Endothelial cell of umbilical vein (primary cell): ENCODE results near the gene SLC6A19. TPM values are rescaled to one million over a fixed set of nuclear protein-coding genes. Genes with fewer than 3 reads are reported as not detected.

ENCODE experiments used
- BruUV-seq: library from RNA; stranded (reverse); fragments of 400-500 nt; replicated peaks from 2 replicates; lab custom pipeline; 2021; lab: Mats Ljungman, UMichigan
- CTCF ChIA-PET: fragments of 300-600, 350-600 bp; sonication (Branson Sonifier 250); formaldehyde crosslinking; loops from one replicate; lab custom pipeline; 2021; ENCODE audit warnings: antibody characterized with exemption, inconsistent platforms; lab: Charles Lee
- POLR2A ChIA-PET: fragments of 300-600, 350-600 bp; sonication (Branson Sonifier 250); formaldehyde crosslinking; loops from one replicate; lab custom pipeline; 2021; ENCODE audit warnings: antibody characterized with exemption, inconsistent platforms; lab: Charles Lee
- DNase-seq: peaks from one replicate; pipeline ENCODE4 v3.0.0-alpha.2; 2011; ENCODE audit warnings: low read depth, low spot score
- FAIRE-seq: peaks from 2 replicates; lab custom pipeline; 2011; peaks lifted over from hg19 to GRCh38; lab: Jason Lieb, UNC
- H2AFZ ChIP-seq: 2 replicates; pipeline ENCODE4 v1.6.0; 2012; ENCODE audit warnings: low read depth, low read length, control low read depth, inconsistent platforms
- H3K27ac ChIP-seq: 2 replicates; pipeline ENCODE4 v1.5.1; 2011; ENCODE audit warnings: low read depth, mild to moderate bottlenecking, control low read depth, low read length, moderate library complexity; ENCODE audit not compliant: insufficient read depth
- H3K27me3 ChIP-seq, 2 experiments: 2 replicates each; pipeline versions ENCODE4 v1.6.0 to v1.6.1; 2011; ENCODE audit warnings: low read length in 2 of 2, mixed read lengths in 1 of 2; ENCODE audit not compliant: control insufficient read depth in 2 of 2, insufficient read depth in 2 of 2
- H3K36me3 ChIP-seq, 2 experiments: 2 replicates in 1 of 2; 3 replicates in 1 of 2; pipeline ENCODE4 v1.5.1; 2011; ENCODE audit warnings: low read length in 2 of 2, mild to moderate bottlenecking in 1 of 2, moderate library complexity in 1 of 2; ENCODE audit not compliant: control insufficient read depth in 2 of 2, insufficient read depth in 2 of 2; ENCODE audit errors: extremely low read depth in 1 of 2
- H3K4me1 ChIP-seq: 3 replicates; pipeline ENCODE4 v1.5.1; 2011; ENCODE audit warnings: mild to moderate bottlenecking, low read length; ENCODE audit not compliant: control insufficient read depth, insufficient read depth; ENCODE audit errors: extremely low read depth
- H3K4me2 ChIP-seq: 2 replicates; pipeline ENCODE4 v1.6.1; 2011; ENCODE audit warnings: low read length, control low read depth, mixed read lengths; ENCODE audit not compliant: insufficient read depth
- H3K4me3 ChIP-seq, 3 experiments: fragments of 200-600 bp in 1 of 3; sonication (generic), shearing (Covaris generic) in 1 of 3; replicated peaks in 1 of 3; 2 replicates each; pipeline ENCODE4 v1.5.1; 2011 to 2016; ENCODE audit warnings: control low read depth in 3 of 3, low read length in 3 of 3, mild to moderate bottlenecking in 2 of 3, inconsistent platforms in 1 of 3, low read depth in 1 of 3, moderate library complexity in 1 of 3; ENCODE audit not compliant: insufficient read depth in 1 of 3
- H3K79me2 ChIP-seq: 2 replicates; pipeline ENCODE4 v1.6.0; 2012; ENCODE audit warnings: low read length, inconsistent platforms; ENCODE audit not compliant: control insufficient read depth, insufficient read depth
- H3K9ac ChIP-seq: replicated peaks from 2 replicates; pipeline ENCODE3; 2011; ENCODE audit warnings: low read length, control low read depth; ENCODE audit not compliant: insufficient read depth; ENCODE audit errors: extremely low read depth
- H3K9me1 ChIP-seq: replicated peaks from 3 replicates; pipeline ENCODE4 v1.6.0; 2011; ENCODE audit warnings: mild to moderate bottlenecking, low read length; ENCODE audit not compliant: control insufficient read depth, insufficient read depth; ENCODE audit errors: extremely low read depth
- H3K9me3 ChIP-seq: replicated peaks from 2 replicates; pipeline ENCODE4 v1.5.1; 2012; ENCODE audit warnings: low read length, inconsistent platforms; ENCODE audit not compliant: control insufficient read depth, insufficient read depth
- H4K20me1 ChIP-seq: replicated peaks from 2 replicates; pipeline ENCODE3; 2011; ENCODE audit warnings: mild to moderate bottlenecking, low read length; ENCODE audit not compliant: control insufficient read depth, insufficient read depth; ENCODE audit errors: extremely low read depth
- CTCF ChIP-seq, 2 donors: IDR thresholded peaks; 1 replicate in 1 of 2; 2 replicates in 1 of 2; pipeline ENCODE4 v1.5.1; 2011; ENCODE audit warnings: low read length in 2 of 2, mild to moderate bottlenecking in 2 of 2, moderate library complexity in 2 of 2, control low read depth in 1 of 2, inconsistent platforms in 1 of 2, low read depth in 1 of 2; ENCODE audit not compliant: insufficient read depth in 1 of 2; ENCODE audit errors: extremely low read depth in 1 of 2
- EZH2 ChIP-seq: IDR thresholded peaks from 2 replicates; pipeline ENCODE4 v1.6.1; 2012; ENCODE audit warnings: borderline replicate concordance, low read depth, mild to moderate bottlenecking, moderate library complexity, low read length, inconsistent platforms; ENCODE audit not compliant: severe bottlenecking
- FOS ChIP-seq: IDR thresholded peaks from 2 replicates; pipeline ENCODE4 v1.6.1; 2011; ENCODE audit warnings: mild to moderate bottlenecking, low read length, moderate library complexity, borderline replicate concordance; ENCODE audit not compliant: insufficient read depth
- GATA2 ChIP-seq: IDR thresholded peaks from 2 replicates; pipeline ENCODE4 v1.7.0; 2011; ENCODE audit warnings: low read depth, mild to moderate bottlenecking, moderate library complexity, mixed read lengths, low read length; ENCODE audit not compliant: insufficient read length, insufficient read depth
- JUN ChIP-seq: IDR thresholded peaks from 2 replicates; pipeline ENCODE4 v1.6.1; 2011; ENCODE audit warnings: borderline replicate concordance, low read depth; ENCODE audit not compliant: insufficient read length, insufficient read depth
- MAX ChIP-seq: IDR thresholded peaks from 2 replicates; pipeline ENCODE4 v1.6.1; 2011; ENCODE audit not compliant: insufficient read depth, insufficient read length
- MYC ChIP-seq: IDR thresholded peaks from one replicate; pipeline ENCODE4 v1.6.1; 2011; ENCODE audit warnings: mild to moderate bottlenecking, low read depth, low read length
- POLR2A ChIP-seq: IDR thresholded peaks from 2 replicates; pipeline ENCODE4 v1.6.1; 2012; ENCODE audit warnings: low read depth, mild to moderate bottlenecking, control low read depth, low read length
- POLR2AphosphoS5 ChIP-seq: IDR thresholded peaks from 2 replicates; pipeline ENCODE4 v1.6.1; 2012; ENCODE audit warnings: low read depth, mild to moderate bottlenecking, control low read depth, low read length, moderate library complexity; ENCODE audit not compliant: insufficient read depth
- dilution Hi-C: fragments of 300-500 bp; cut with MboI; formaldehyde crosslinking; loops from one replicate; pipeline ENCODE4 v1.15.0; 2019; ENCODE audit warnings: low sequenced_read_pairs; ENCODE audit not compliant: extremely low pct_ligation_motif_present
- intact Hi-C: fragments of 100-400 bp; cut with micrococcal nuclease; formaldehyde crosslinking; loops from one replicate; pipeline ENCODE4 v1.10.0; 2022
- polyA plus RNA-seq, 4 experiments: library from polyadenylated mRNA; depleted of rRNA in 3 of 4; stranded (reverse) in 3 of 4; unstranded in 1 of 4; fragments of >200 nt; gene quantifications; 2 replicates each; pipeline versions ENCODE4 v1.2.1 to v1.2.3, GENCODE V29; 2011 to 2012; ENCODE audit warnings: missing spikeins in 1 of 4
- total RNA-seq: library from RNA; stranded (reverse); gene quantifications from 2 replicates; pipeline ENCODE4 v1.2.3, GENCODE V29; 2021

SLC6A19 gene
- total and polyA plus RNA-seq, 2 donors (not counting 3 experiments of a cell fraction or from before 2014, with no cell fraction given), result not detected

- no TSS peak for BruUV-seq
Measured at GRCh38 chr5:1254196-1254595, 52.8 kb downstream of the SLC6A19 start.

More at GRCh38 chr5:1254196-1254595, 52.8 kb downstream of the SLC6A19 start:
- Histone ChIP-seq H4K20me1 (no peaks in the 10 kb centered on the region), H3K4me3 (no peak overlapping the region), H3K27ac (no peak overlapping the region), H3K9ac (no peak overlapping the region), H2AFZ (no peak overlapping the region), H3K4me2 (no peak overlapping the region), H3K36me3 (no peaks in the 10 kb centered on the region), H3K9me1 (no peaks in the 10 kb centered on the region), H3K79me2 (no peaks in the 10 kb centered on the region), H3K27me3 (no peaks in the 10 kb centered on the region), H3K4me1 (peaks cover 3% of the 10 kb centered on the region), H3K9me3 (no peaks in the 10 kb centered on the region)
- no peak for TF ChIP-seq JUN
- TF ChIP-seq MAX, result no peak
- no peak for TF ChIP-seq FOS
- no peak for TF ChIP-seq POLR2AphosphoS5
- no peak for TF ChIP-seq GATA2
- no peak for TF ChIP-seq POLR2A
- TF ChIP-seq EZH2, result no peak
- TF ChIP-seq CTCF (IDR thresholded peaks at IDR 0.05; ENCODE audit: extremely low read depth in 1 of 2, insufficient read depth in 1 of 2, low read depth in 1 of 2, low read length in 2 of 2), result no peak
- TF ChIP-seq MYC, result no peak
- dilution Hi-C loops, result no loop called here
- ChIA-PET CTCF (no interaction called here), POLR2A (no interaction called here)
- intact Hi-C loops, result no loop called here
- FAIRE-seq (no peak), DNase-seq (no peak)
